DMS53 (cell line): Measurements from ENCODE around the gene ZNF546.
"Not testable (repeated sequence)": the region's sequence is repeated elsewhere in the genome, so short reads cannot be mapped to it uniquely, and the experiment has no call there.

Experiments
- DNase-seq: peaks from one replicate; lab custom pipeline; 2025; lab: John Stamatoyannopoulos, UW

Gene ZNF546

GRCh38 chr19:39996811-39997637 lies at the start of gene ZNF546:
Gene ZNF546, plus strand, starts transcription at chr19:39997060. Its CDS starts 1,267 bp downstream, at chr19:39998327.
- DNase-seq, result peak; percentile 94

GRCh38 chr19:39949026-39949747 lies 47.7 kb upstream of the ZNF546 start:
- no peak for DNase-seq

GRCh38 chr19:39951065-39951650 lies 45.7 kb upstream of the ZNF546 start:
- DNase-seq, result no peak

GRCh38 chr19:39951686-39952085 lies 45.2 kb upstream of the ZNF546 start:
- DNase-seq, result peak; percentile 33

- DNase-seq, result no peak
These were observed 42.9 kb upstream of the ZNF546 start for GRCh38 chr19:39953915-39954314.

- not testable (repeated sequence) for DNase-seq
These were observed 39.0 kb upstream of the ZNF546 start for GRCh38 chr19:39957886-39958285.

GRCh38 chr19:39958942-39959341 lies 37.9 kb upstream of the ZNF546 start:
- not testable (repeated sequence) for DNase-seq

GRCh38 chr19:39959407-39959806 lies 37.5 kb upstream of the ZNF546 start:
- DNase-seq, result not testable (repeated sequence)

GRCh38 chr19:39963898-39964297 lies 33.0 kb upstream of the ZNF546 start:
- no peak for DNase-seq

GRCh38 chr19:39966617-39967016 lies 30.2 kb upstream of the ZNF546 start:
- no peak for DNase-seq

GRCh38 chr19:39967561-39967960 lies 29.3 kb upstream of the ZNF546 start:
- no peak for DNase-seq

GRCh38 chr19:39968789-39969188 lies 28.1 kb upstream of the ZNF546 start:
- DNase-seq, result no peak

GRCh38 chr19:39969266-39969665 lies 27.6 kb upstream of the ZNF546 start:
- DNase-seq, result no peak

GRCh38 chr19:39969681-39970424 lies 27.0 kb upstream of the ZNF546 start:
- DNase-seq, result no peak

- peak; percentile 86 for DNase-seq
These were observed 26.5 kb upstream of the ZNF546 start for GRCh38 chr19:39970425-39970674.

GRCh38 chr19:39970675-39971379 lies 26.0 kb upstream of the ZNF546 start, which contains the start of gene PSMC4:
Gene PSMC4, plus strand, starts transcription at chr19:39971165. Its CDS starts 38 bp downstream, at chr19:39971203.
- DNase-seq, result peak; percentile 100

- peak; percentile 63 for DNase-seq
These were observed 25.4 kb upstream of the ZNF546 start for GRCh38 chr19:39971380-39972035.

GRCh38 chr19:39974377-39975155 lies 22.3 kb upstream of the ZNF546 start:
- no peak for DNase-seq

- no peak for DNase-seq
These were observed 14.0 kb upstream of the ZNF546 start for GRCh38 chr19:39982883-39983282.

- no peak for DNase-seq
These were observed 13.1 kb upstream of the ZNF546 start for GRCh38 chr19:39983695-39984300.
